Endothelial cell of umbilical vein (primary cell): ENCODE results near the gene AKT2.

Experiments
- EZH2 ChIP-seq: IDR thresholded peaks from 2 replicates; pipeline ENCODE4 v1.6.1; 2012; ENCODE audit warnings: borderline replicate concordance, low read depth, mild to moderate bottlenecking, moderate library complexity, low read length, inconsistent platforms; ENCODE audit not compliant: severe bottlenecking
- FOS ChIP-seq: IDR thresholded peaks from 2 replicates; pipeline ENCODE4 v1.6.1; 2011; ENCODE audit warnings: mild to moderate bottlenecking, low read length, moderate library complexity, borderline replicate concordance; ENCODE audit not compliant: insufficient read depth
- GATA2 ChIP-seq: IDR thresholded peaks from 2 replicates; pipeline ENCODE4 v1.7.0; 2011; ENCODE audit warnings: low read depth, mild to moderate bottlenecking, moderate library complexity, mixed read lengths, low read length; ENCODE audit not compliant: insufficient read length, insufficient read depth
- MYC ChIP-seq: IDR thresholded peaks from one replicate; pipeline ENCODE4 v1.6.1; 2011; ENCODE audit warnings: mild to moderate bottlenecking, low read depth, low read length
- POLR2A ChIP-seq: IDR thresholded peaks from 2 replicates; pipeline ENCODE4 v1.6.1; 2012; ENCODE audit warnings: low read depth, mild to moderate bottlenecking, control low read depth, low read length
- POLR2AphosphoS5 ChIP-seq: IDR thresholded peaks from 2 replicates; pipeline ENCODE4 v1.6.1; 2012; ENCODE audit warnings: low read depth, mild to moderate bottlenecking, control low read depth, low read length, moderate library complexity; ENCODE audit not compliant: insufficient read depth
- TF ChIP-seq, protein P1 (sequence below), 2 donors: IDR thresholded peaks; 1 replicate in 1 of 2; 2 replicates in 1 of 2; pipeline ENCODE4 v1.5.1; 2011; ENCODE audit warnings: low read length in 2 of 2, mild to moderate bottlenecking in 2 of 2, moderate library complexity in 2 of 2, control low read depth in 1 of 2, inconsistent platforms in 1 of 2, low read depth in 1 of 2; ENCODE audit not compliant: insufficient read depth in 1 of 2; ENCODE audit errors: extremely low read depth in 1 of 2

DNA sequence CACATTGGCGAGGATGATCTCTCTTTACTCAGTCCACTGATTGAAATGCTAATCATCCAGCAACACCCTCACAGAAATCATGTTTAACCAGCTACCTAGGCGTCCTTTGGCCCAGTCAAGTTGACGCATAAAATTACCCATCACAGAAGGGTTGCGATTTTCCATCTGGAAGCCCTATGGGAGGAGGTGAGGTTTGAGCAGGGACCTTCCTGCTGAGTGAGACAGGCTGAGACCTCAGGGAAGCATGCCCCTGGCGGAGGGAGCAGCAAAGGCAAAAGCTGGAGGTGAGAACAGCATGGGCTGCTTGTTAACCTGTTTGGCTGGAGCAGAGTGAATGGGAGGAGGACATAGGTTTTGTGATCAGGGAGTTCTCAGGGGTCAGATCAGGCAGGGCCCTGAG lies 74.3 kb downstream of the AKT2 start:
- TF ChIP-seq POLR2A (no peak), GATA2 (no peak), MYC (no peak), EZH2 (no peak), FOS (no peak), POLR2AphosphoS5 (no peak)
- TF ChIP-seq, protein P1, sequence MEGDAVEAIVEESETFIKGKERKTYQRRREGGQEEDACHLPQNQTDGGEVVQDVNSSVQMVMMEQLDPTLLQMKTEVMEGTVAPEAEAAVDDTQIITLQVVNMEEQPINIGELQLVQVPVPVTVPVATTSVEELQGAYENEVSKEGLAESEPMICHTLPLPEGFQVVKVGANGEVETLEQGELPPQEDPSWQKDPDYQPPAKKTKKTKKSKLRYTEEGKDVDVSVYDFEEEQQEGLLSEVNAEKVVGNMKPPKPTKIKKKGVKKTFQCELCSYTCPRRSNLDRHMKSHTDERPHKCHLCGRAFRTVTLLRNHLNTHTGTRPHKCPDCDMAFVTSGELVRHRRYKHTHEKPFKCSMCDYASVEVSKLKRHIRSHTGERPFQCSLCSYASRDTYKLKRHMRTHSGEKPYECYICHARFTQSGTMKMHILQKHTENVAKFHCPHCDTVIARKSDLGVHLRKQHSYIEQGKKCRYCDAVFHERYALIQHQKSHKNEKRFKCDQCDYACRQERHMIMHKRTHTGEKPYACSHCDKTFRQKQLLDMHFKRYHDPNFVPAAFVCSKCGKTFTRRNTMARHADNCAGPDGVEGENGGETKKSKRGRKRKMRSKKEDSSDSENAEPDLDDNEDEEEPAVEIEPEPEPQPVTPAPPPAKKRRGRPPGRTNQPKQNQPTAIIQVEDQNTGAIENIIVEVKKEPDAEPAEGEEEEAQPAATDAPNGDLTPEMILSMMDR (IDR thresholded peaks at IDR 0.05; ENCODE audit: extremely low read depth in 1 of 2, insufficient read depth in 1 of 2, low read depth in 1 of 2, low read length in 2 of 2) = no peak
